ENCODE results near the gene PCNT.

The PCNT gene

DNA sequence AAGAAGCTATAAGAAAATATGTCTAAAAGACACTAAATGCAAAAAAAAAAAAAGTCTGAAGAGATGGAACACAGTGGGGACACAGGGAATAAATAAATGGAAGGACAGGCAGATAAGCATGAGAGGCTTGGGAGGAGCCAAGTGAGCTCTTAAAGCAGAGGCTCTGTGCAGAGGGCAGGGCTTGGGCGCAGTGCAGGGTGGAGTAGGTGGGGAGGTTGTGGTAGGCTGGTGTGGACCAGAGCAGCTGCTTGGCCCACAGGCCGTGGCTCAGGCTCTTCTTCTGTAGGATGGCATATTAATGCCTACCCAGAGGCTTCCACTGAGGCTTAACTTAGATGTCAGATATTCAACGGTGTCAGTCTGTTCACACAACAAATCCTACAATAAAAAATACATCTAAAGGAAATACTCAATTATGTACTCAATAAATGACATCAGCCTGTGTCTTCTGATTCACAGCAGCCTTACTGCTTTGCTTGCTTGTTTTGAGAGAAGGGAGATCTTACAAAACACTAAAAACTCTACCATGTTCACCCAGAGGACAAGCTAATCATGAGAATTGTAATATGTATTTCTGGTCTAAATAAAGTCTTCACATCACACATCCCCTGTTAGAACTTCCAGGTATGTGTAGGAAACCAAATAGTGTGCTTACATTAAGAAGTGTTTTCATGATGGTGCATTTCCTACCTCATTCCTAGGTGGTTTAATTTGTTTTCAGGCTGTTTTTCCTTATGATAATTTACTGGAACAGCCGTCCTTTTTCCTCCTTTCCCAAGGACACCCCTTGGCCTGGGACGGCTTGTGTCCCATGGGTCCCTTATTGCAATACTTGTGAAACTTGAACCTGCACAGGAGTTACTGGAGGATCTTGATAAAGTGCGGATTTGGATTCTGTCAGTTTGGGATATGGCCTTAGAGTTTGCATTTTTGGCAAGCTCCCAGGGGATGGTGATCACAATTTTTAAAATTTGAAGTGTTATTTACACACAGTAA is 159.6 kb downstream of the PCNT start:
- DNase-seq (ENCODE audit: low spot score): no peak

DNA sequence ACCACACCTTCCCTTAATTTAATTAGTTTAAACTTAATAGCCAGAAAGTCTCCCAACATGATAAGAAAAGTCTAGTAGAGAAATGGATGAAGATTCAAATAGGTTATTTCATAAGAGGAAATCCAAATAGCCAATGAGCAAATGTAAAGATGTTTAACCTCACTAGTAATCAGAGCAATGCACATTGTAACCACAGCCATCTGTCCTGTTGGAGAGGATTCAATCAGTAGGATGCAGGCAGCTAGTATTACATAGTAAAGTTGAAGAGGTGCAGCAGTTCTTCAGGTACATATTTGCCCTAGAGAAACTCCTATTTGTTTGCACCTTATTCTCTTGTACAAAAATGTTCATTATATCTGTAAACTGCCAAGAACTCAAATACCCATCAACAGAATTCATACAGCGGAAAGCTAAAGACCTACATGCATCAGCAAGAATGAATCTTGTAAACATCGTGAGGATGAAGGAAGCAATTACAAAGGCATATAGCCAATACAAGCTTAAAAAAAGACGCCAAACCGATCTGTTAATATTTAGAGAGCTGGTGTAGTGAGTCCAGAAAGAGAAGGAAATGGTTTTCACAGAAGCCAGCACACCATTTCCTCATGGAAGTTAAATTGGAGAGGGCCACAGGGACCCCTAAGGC is 162.6 kb downstream of the PCNT start:
- DNase-seq (ENCODE audit: low spot score): no peak

DNA sequence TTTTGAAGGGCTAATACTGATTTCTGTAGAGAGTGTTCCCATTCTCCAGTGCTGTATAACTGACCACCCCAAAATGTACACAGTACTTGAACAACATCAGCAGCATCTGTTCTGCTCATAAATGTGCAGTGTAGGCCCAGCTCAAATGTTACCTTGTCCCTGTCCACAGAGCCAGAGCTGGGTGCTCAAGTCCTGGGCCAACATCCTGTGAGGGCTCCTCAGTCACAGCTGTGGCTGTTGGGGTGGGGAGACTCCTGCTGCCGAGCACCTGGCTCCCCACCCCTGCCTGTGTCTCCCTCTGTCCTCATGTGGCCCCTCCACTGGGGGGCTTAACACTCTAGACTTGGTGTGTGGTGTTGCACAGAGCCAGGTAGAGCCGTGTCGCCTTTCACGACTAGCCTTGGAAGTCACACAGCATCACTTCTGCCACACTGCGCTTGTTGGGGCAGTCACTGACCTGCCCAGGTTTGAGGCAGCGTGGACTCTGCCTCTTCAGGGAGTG is 165.3 kb downstream of the PCNT start:
- no peak for DNase-seq (ENCODE audit: low spot score)

DNA sequence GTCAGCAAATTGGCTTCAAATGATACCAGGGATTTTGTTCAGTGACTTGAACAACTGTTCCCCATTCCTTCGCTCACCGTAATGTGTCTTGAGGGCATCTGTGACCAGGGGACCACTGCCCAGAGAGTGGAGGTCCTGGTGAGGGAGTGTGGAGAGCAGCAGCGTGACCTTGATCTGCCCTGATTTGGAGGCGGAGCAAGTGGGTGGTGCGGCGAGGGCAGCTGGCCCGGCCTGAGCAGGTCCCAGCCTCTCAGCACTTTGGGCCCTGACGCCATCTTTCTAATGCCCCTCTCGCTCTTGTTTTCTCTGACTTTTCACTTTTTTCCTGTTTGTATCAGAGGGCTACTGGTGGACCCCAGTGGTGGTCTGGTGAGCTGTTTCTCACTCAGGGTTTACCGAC is 165.8 kb downstream of the PCNT start:
- DNase-seq (ENCODE audit: low spot score): no peak

DNA sequence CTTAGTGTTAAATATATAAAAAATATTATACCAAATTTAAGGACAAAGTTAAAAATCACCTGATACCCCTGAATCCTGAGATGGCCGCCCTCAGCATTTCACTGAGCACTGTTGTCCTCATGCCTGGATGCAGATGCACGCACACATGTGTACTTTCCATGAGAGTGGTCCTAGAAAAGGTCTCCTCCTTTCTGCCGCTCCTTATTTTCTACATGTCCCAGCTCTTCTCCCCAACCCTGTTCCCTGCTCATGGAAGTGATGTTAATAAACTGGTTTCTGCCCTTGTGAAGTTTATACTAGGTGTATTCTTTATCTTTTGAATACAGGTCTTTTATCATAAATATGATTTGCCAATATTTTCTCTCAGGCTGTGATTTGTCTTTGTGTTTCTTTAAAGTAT is 167.6 kb downstream of the PCNT start:
- DNase-seq (ENCODE audit: low spot score): no peak

DNA sequence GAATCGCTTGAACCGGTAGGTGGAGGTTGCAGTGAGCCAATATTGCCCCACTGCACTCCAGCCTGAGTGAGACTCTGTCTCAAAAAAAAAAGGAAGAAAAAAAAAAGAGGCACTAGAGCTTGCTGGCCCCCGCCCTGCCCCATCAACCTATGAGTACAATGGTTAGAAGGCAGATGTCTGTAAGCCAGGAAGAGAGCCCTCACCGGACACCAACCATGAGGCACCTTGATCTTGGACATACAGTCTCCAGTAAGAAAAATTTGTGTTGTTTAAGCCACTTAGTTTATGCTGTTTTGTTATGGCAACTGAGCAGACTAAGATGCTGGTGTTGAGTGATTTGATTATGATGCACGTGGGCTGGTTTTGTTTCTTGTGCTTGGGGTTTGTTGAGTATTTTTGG is 168.9 kb downstream of the PCNT start:
- no peak for DNase-seq (ENCODE audit: low spot score)

DNA sequence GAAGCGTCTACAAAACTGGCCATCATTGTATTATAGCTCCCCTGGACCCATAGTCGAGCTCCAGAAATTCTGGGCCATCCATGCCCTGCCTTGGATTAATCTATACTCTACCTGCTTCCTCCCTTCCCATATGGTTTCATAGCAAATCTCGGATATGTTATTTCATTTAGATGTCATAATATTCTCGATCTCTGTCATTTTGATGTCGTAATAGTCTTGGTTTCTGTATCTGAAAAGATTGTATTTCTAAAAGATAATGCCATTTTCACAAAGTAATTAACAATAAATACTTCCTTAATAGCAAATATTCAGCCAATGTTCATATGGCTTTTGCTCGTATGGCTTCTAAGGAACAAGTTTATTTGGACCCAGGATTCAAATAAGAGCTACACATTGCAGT is 169.9 kb downstream of the PCNT start:
- no peak for DNase-seq (ENCODE audit: low spot score)

All from globus pallidus (tissue), 1 donor.